ENCODE results near the gene ARMH4. TPM values are rescaled to one million over a fixed set of nuclear protein-coding genes. Genes with fewer than 3 reads are reported as not detected.

The ARMH4 gene
- total and polyA plus RNA-seq, 7 donors = 0.60 to 6.6 (median 1.7) TPM; not detected in 1

DNA sequence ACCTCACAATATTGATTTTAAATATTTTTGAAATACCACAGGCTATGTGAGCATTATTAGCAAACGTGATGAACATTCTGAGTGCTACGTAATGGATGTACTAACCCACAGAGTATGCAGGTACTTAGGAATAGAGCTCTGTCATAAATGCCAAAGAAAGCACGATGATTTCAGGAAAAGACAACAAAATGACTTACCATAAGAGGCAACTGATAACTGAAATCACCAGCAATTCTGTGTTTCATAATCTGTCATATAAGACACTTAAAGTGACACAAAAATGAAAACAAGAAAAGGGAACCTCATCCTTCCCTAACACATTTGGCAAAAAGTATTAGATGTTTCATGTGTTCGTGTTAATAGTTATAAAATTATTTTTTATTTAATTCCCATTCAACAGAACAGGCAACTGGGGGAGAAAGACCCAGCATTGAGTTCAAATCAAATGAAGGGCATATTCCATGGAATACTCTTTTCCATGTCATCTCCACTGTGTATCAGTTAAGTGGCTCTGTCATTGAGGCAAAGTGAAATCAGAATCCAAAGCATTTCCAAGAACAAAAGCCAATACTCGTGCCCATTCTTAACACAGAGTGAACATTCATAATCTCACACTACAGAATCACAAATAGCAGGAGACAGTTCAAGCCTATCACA is 30.4 kb downstream of the ARMH4 start:
- H3K4me3 ChIP-seq = no peak overlapping the region
- intact Hi-C loops (cut with DNase I) = no loop called here
- WGBS, 2 donors = 75 to 81% methylated on average over 5 of the region's 5 CpGs
- DNase-seq = no peak
- no peaks in the 10 kb centered on the region for H3K27me3 ChIP-seq
- H3K36me3 ChIP-seq = no peaks in the 10 kb centered on the region
- TF ChIP-seq POLR2A (IDR thresholded peaks at IDR 0.05) = no peak
- TF ChIP-seq POLR2AphosphoS5 (IDR thresholded peaks at IDR 0.05) = no peak
- no peak for TF ChIP-seq CTCF (IDR thresholded peaks at IDR 0.05)
- H3K27ac ChIP-seq = no peak overlapping the region
- peaks cover 0 to 17% (median 0%) of the 10 kb centered on the region in 4 donors for H3K4me1 ChIP-seq
- H3K9me3 ChIP-seq = no peaks in the 10 kb centered on the region

DNA sequence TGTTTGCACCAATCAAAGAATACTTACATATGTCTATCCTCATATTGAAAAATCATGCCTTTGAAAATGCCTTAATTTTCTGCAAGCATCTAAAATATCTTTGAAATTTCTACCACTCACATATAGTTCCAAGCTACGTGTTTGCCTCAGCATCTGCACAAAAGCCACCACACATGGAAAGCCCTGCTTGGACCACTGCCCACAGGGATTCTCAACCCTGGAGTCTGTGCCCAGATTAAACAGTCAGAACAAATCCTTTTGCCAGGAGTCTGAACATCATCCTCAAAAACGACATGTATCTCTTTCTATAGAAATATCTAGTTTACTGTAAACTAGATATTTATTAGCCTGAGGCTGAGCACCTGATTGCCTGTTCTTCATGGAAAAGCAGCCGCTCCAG is 32.6 kb downstream of the ARMH4 start:
- Histone ChIP-seq H3K27ac (no peak overlapping the region), H3K36me3 (no peaks in the 10 kb centered on the region), H3K4me1 (peaks cover 0 to 17% (median 0%) of the 10 kb centered on the region in 4 donors), H3K9me3 (no peaks in the 10 kb centered on the region), H3K27me3 (no peaks in the 10 kb centered on the region), H3K4me3 (no peak overlapping the region)
- TF ChIP-seq CTCF (IDR thresholded peaks at IDR 0.05) (no peak), POLR2A (IDR thresholded peaks at IDR 0.05) (no peak), EP300 (IDR thresholded peaks at IDR 0.05) (no peak), POLR2AphosphoS5 (IDR thresholded peaks at IDR 0.05) (no peak)
- no peak for DNase-seq
- 9 to 58% methylated on average over 3 of the region's 3 CpGs for WGBS, 2 donors
- intact Hi-C loops (cut with DNase I) = loop anchor here (5.0 kb wide), 1 partner anchor 33 kb away; the partner anchor contains the start of gene ARMH4

DNA sequence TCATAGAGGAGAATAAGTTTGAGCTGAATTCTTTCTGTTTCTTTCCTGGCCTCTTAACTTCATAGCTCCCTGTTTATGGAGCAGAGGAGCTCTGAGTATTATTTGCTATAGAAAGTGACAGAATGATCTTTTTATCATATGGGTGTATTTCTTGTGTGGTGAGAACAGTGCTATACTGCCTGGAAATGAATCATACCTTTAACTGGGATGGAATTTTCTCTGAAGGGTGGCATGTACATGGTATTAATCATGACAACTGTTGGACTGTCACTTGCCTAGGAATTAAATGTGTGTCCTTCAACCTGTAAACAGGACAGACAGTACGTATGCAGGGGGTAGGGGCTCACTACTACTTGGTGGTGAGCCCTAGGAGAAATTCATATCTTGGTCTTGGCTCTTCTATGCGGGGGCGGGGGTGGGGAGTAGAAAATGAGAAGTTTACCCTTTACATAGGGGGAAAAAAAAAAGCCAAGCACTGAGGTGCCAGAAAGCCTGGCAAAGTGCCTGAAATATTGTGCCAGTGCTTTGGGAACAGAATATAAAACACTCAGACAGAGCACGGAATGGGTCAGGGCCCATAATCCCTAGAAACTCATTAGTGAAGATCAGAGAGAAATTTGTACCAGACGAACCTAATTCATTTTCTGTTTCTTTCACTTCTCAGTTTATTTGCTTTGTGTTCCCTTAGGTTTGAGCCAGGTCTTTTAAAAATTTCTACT is 33.8 kb downstream of the ARMH4 start:
- Histone ChIP-seq H3K27me3 (no peaks in the 10 kb centered on the region), H3K9me3 (no peaks in the 10 kb centered on the region), H3K4me1 (peaks cover 0 to 17% (median 0%) of the 10 kb centered on the region in 4 donors), H3K36me3 (no peaks in the 10 kb centered on the region), H3K4me3 (no peak overlapping the region), H3K27ac (peak overlapping the region in 1 of 4 donors; percentile 12)
- intact Hi-C loops (cut with DNase I) = loop anchor here (5.0 kb wide), 1 partner anchor 34 kb away; the partner anchor contains the start of gene ARMH4
- WGBS, 2 donors = 75 to 80% methylated on average over 5 of the region's 5 CpGs
- TF ChIP-seq POLR2AphosphoS5 (IDR thresholded peaks at IDR 0.05) = no peak
- TF ChIP-seq EP300 (IDR thresholded peaks at IDR 0.05) = no peak
- no peak for TF ChIP-seq POLR2A (IDR thresholded peaks at IDR 0.05)
- no peak for TF ChIP-seq CTCF (IDR thresholded peaks at IDR 0.05)
- DNase-seq = no peak

DNA sequence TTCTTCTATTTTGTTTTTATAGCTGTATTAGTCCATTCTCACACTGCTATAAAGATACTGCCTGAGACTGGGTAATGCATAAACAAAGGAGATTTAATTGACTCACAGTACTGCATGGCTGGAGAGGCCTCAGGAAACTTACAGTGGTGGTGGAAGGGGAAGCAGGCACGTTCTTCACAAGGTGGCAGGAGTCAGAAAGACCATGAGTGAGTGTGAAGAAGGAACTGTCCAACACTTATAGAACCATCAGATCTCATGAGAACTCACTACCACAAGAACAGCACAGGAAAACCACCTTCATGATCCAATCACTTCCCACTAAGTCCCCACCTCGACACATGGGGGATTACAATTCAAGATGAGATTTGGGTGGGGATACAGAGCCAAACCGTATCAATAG is 42.3 kb downstream of the ARMH4 start:
- Histone ChIP-seq H3K36me3 (no peaks in the 10 kb centered on the region), H3K27me3 (no peaks in the 10 kb centered on the region), H3K27ac (no peak overlapping the region), H3K4me3 (no peak overlapping the region), H3K9me3 (no peaks in the 10 kb centered on the region), H3K4me1 (no peaks in the 10 kb centered on the region)
- intact Hi-C loops (cut with DNase I) = loop anchor here (5.0 kb wide), 1 partner anchor 288 kb away; the partner anchor contains the start of gene TOMM20L
- TF ChIP-seq POLR2AphosphoS5 (IDR thresholded peaks at IDR 0.05) (no peak), CTCF (IDR thresholded peaks at IDR 0.05) (no peak), POLR2A (IDR thresholded peaks at IDR 0.05) (no peak), EP300 (IDR thresholded peaks at IDR 0.05) (no peak)
- WGBS, 2 donors = 44 to 65% methylated on average over 3 of the region's 3 CpGs
- no peak for DNase-seq

All from sigmoid colon (tissue), 7 donors.